HEK293 (cell line): ENCODE data around the gene OBSL1.

Experiments
- CTCF ChIA-PET: fragments of 350-600 bp; formaldehyde crosslinking; extraction: SDS; loops from one replicate; lab custom pipeline; 2021; ENCODE audit warnings: antibody characterized with exemption; lab: Yijun Ruan, JAX
- POLR2A ChIA-PET: fragments of 300-600 bp; formaldehyde crosslinking; extraction: SDS; loops from one replicate; lab custom pipeline; 2020; ENCODE audit warnings: antibody characterized with exemption, inconsistent platforms; lab: Yijun Ruan, JAX
- H3K27ac ChIP-seq: fragments of 200-500 bp; sonication (Bioruptor generic); 2 replicates; pipeline ENCODE4 v1.5.1; 2014; ENCODE audit warnings: low read depth, low read length, control low read depth, inconsistent platforms; ENCODE audit errors: extremely low read depth
- H3K36me3 ChIP-seq, 2 experiments: fragments of 200-500 bp in 1 of 2; sonication (Bioruptor generic) in 1 of 2; 1 replicate in 1 of 2; 2 replicates in 1 of 2; pipeline ENCODE4 v1.5.1; 2014 to 2017; ENCODE audit warnings: inconsistent platforms in 2 of 2, low read length in 2 of 2; ENCODE audit not compliant: control insufficient read depth in 2 of 2, insufficient read depth in 1 of 2
- H3K4me1 ChIP-seq: fragments of 200-500 bp; sonication (Bioruptor generic); 2 replicates; pipeline ENCODE4 v1.5.1; 2014; ENCODE audit warnings: mild to moderate bottlenecking, low read length, inconsistent platforms; ENCODE audit not compliant: control insufficient read depth, insufficient read depth
- H3K4me3 ChIP-seq: 2 replicates; pipeline ENCODE4 v1.5.1; 2011; ENCODE audit warnings: low read depth, mild to moderate bottlenecking, control low read depth, low read length, moderate library complexity
- H3K9me3 ChIP-seq: fragments of 200-500 bp; sonication (Bioruptor generic); 2 replicates; pipeline ENCODE4 v1.5.1; 2014; ENCODE audit warnings: low read depth, low read length, inconsistent platforms; ENCODE audit not compliant: control insufficient read depth, insufficient read depth
- ATF2 ChIP-seq: fragments of 450-650 bp; formaldehyde crosslinking; IDR thresholded peaks from 2 replicates; pipeline ENCODE4 v1.5.1; 2016; ENCODE audit warnings: missing biosample characterization, missing genetic modification characterization, low read depth
- GLIS1 ChIP-seq: fragments of 450-650 bp; formaldehyde crosslinking; IDR thresholded peaks from 2 replicates; pipeline ENCODE4 v1.5.1; 2016; ENCODE audit warnings: missing biosample characterization, missing genetic modification characterization
- HOXC10 ChIP-seq: sonication (generic); formaldehyde crosslinking; IDR thresholded peaks from 2 replicates; pipeline ENCODE4 v1.8.1; 2023; ENCODE audit warnings: mild to moderate bottlenecking, missing genetic modification reagents
- KLF16 ChIP-seq: fragments of 450-650 bp; formaldehyde crosslinking; IDR thresholded peaks from 2 replicates; pipeline ENCODE4 v1.5.1; 2017; ENCODE audit warnings: missing biosample characterization, missing genetic modification characterization
- KLF9 ChIP-seq: fragments of 450-650 bp; formaldehyde crosslinking; IDR thresholded peaks from 2 replicates; pipeline ENCODE4 v1.5.1; 2016; ENCODE audit warnings: missing biosample characterization, missing genetic modification characterization, low read depth
- MEIS1 ChIP-seq: sonication (generic); formaldehyde crosslinking; IDR thresholded peaks from 2 replicates; pipeline ENCODE4 v1.8.1; 2022; ENCODE audit warnings: missing genetic modification reagents, mild to moderate bottlenecking, borderline replicate concordance
- OVOL3 ChIP-seq: fragments of 450-650 bp; formaldehyde crosslinking; IDR thresholded peaks from 2 replicates; pipeline ENCODE4 v1.5.1; 2016; ENCODE audit warnings: missing biosample characterization, missing genetic modification characterization
- SCRT1 ChIP-seq: fragments of 450-650 bp; formaldehyde crosslinking; IDR thresholded peaks from 2 replicates; pipeline ENCODE4 v1.5.1; 2016; ENCODE audit warnings: missing biosample characterization, missing genetic modification characterization, borderline replicate concordance
- SCRT2 ChIP-seq: fragments of 450-650 bp; formaldehyde crosslinking; IDR thresholded peaks from 2 replicates; pipeline ENCODE4 v1.5.1; 2016; ENCODE audit warnings: missing biosample characterization, missing genetic modification characterization
- SP2 ChIP-seq: fragments of 450-650 bp; formaldehyde crosslinking; IDR thresholded peaks from 2 replicates; pipeline ENCODE4 v1.5.1; 2016; ENCODE audit warnings: missing biosample characterization, missing genetic modification characterization
- SP3 ChIP-seq: fragments of 450-650 bp; formaldehyde crosslinking; IDR thresholded peaks from 2 replicates; pipeline ENCODE4 v1.5.1; 2016; ENCODE audit warnings: missing biosample characterization, missing genetic modification characterization
- YY1 ChIP-seq: fragments of 450-650 bp; formaldehyde crosslinking; IDR thresholded peaks from 2 replicates; pipeline ENCODE4 v1.5.1; 2018; ENCODE audit warnings: missing biosample characterization, missing genetic modification characterization
- ZBTB1 ChIP-seq: fragments of 450-650 bp; formaldehyde crosslinking; IDR thresholded peaks from 2 replicates; pipeline ENCODE4 v1.5.1; 2016; ENCODE audit warnings: missing biosample characterization, missing genetic modification characterization
- ZBTB20 ChIP-seq: fragments of 450-650 bp; formaldehyde crosslinking; IDR thresholded peaks from 2 replicates; pipeline ENCODE4 v1.5.1; 2016; ENCODE audit warnings: missing biosample characterization, missing genetic modification characterization
- ZBTB8A ChIP-seq: fragments of 450-650 bp; formaldehyde crosslinking; IDR thresholded peaks from 2 replicates; pipeline ENCODE4 v1.5.1; 2016; ENCODE audit warnings: missing biosample characterization, missing genetic modification characterization
- ZFP69B ChIP-seq: fragments of 450-650 bp; formaldehyde crosslinking; IDR thresholded peaks from 2 replicates; pipeline ENCODE4 v1.5.1; 2016; ENCODE audit warnings: missing biosample characterization, missing genetic modification characterization
- ZNF155 ChIP-seq: fragments of 450-650 bp; formaldehyde crosslinking; IDR thresholded peaks from 2 replicates; pipeline ENCODE4 v1.5.1; 2016; ENCODE audit warnings: missing biosample characterization, missing genetic modification characterization
- ZNF280C ChIP-seq: fragments of 450-650 bp; formaldehyde crosslinking; IDR thresholded peaks from 2 replicates; pipeline ENCODE4 v1.5.1; 2016; ENCODE audit warnings: missing biosample characterization, missing genetic modification characterization
- ZNF335 ChIP-seq: fragments of 450-650 bp; formaldehyde crosslinking; conservative IDR thresholded peaks from 2 replicates; pipeline ENCODE4 v1.5.1; 2016; ENCODE audit warnings: missing biosample characterization, missing genetic modification characterization
- ZNF449 ChIP-seq: fragments of 450-650 bp; formaldehyde crosslinking; IDR thresholded peaks from 2 replicates; pipeline ENCODE4 v1.5.1; 2017; ENCODE audit warnings: missing biosample characterization, mild to moderate bottlenecking, missing genetic modification characterization, moderate library complexity
- ZNF518A ChIP-seq: fragments of 450-650 bp; formaldehyde crosslinking; conservative IDR thresholded peaks from 2 replicates; pipeline ENCODE4 v1.5.1; 2016; ENCODE audit warnings: low read depth, missing biosample characterization, missing genetic modification characterization
- ZNF768 ChIP-seq: fragments of 450-650 bp; formaldehyde crosslinking; IDR thresholded peaks from 2 replicates; pipeline ENCODE4 v1.5.1; 2018; ENCODE audit warnings: missing biosample characterization, mild to moderate bottlenecking, missing genetic modification characterization
- ZNF776 ChIP-seq: fragments of 450-650 bp; formaldehyde crosslinking; IDR thresholded peaks from 2 replicates; pipeline ENCODE4 v1.5.0; 2017; ENCODE audit warnings: missing biosample characterization, missing genetic modification characterization, borderline replicate concordance
- ZSCAN30 ChIP-seq: fragments of 450-650 bp; IDR thresholded peaks from 2 replicates; pipeline ENCODE4 v1.5.1; 2018; ENCODE audit warnings: missing biosample characterization, mild to moderate bottlenecking, missing genetic modification characterization, moderate library complexity
- ZXDB ChIP-seq: fragments of 450-650 bp; formaldehyde crosslinking; IDR thresholded peaks from 2 replicates; pipeline ENCODE4 v1.5.1; 2016; ENCODE audit warnings: missing biosample characterization, missing genetic modification characterization
- TF ChIP-seq, protein P1 (sequence below): fragments of 450-650 bp; formaldehyde crosslinking; IDR thresholded peaks from 2 replicates; pipeline ENCODE4 v1.5.1; 2017; ENCODE audit warnings: missing biosample characterization, missing genetic modification characterization

OBSL1 gene

GRCh38 chr2:219597552-219598307 lies 26.4 kb upstream of the OBSL1 start, which contains the start of gene STK11IP:
TSS of gene STK11IP (plus strand) at chr2:219597857. CDS start at chr2:219598120, 263 bp downstream.
- Histone ChIP-seq H3K36me3 (peaks cover 0 to 18% of the 10 kb centered on the region in 2 experiments; a peak in 1 of 3 replicates), H3K4me1 (peaks cover 6% of the 10 kb centered on the region), H3K4me3 (peak within 1 kb of the TSS; percentile 84), H3K9me3 (no peaks in the 10 kb centered on the region), H3K27ac (peak within 1 kb of the TSS; percentile 85)
- ChIA-PET CTCF (interaction anchor here (0.6 to 3.4 kb wide), 5 partner anchors 38 to 669 kb away, joined by 3 to 13 read pairs (median 6); no protein-coding TSS in a partner anchor), POLR2A (interaction anchor here (0.6 to 4.4 kb wide), 14 partner anchors 10 to 210 kb away, joined by 3 to 44 read pairs (median 4); partner anchors contain the start of genes CHPF, DNPEP, INHA and OBSL1)
- TF ChIP-seq ZNF768 (no peak), ZNF449 (tag by site-specific recombination) (peak; percentile 95), ZNF518A (tag by site-specific recombination) (peak; percentile 99), SP2 (tag by site-specific recombination) (peak; percentile 92), ZXDB (peak; percentile 81), MEIS1 (CRISPR knock-in tag) (no peak), ZNF335 (tag by site-specific recombination) (peak; percentile 93), OVOL3 (tag by site-specific recombination) (no peak), GLIS1 (peak; percentile 54), ATF2 (no peak), ZBTB1 (no peak), ZNF776 (tag by site-specific recombination) (no peak), ZNF280C (tag by site-specific recombination) (no peak), SCRT2 (peak; percentile 100), SP3 (tag by site-specific recombination) (peak; percentile 95), ZBTB20 (tag by site-specific recombination) (peak; percentile 33; the same call in 1 of the 2 replicates), ZNF155 (no peak), ZBTB8A (tag by site-specific recombination) (peak; percentile 79), YY1 (tag by site-specific recombination) (0 out of 2 replicates have a peak, but pooled peaks have one; percentile 13), ZSCAN30 (0 out of 2 replicates have a peak, but pooled peaks have one; percentile 34), ZFP69B (tag by site-specific recombination) (no peak), KLF9 (peak; percentile 86), KLF16 (tag by site-specific recombination) (peak; percentile 86), SCRT1 (peak; percentile 98), HOXC10 (CRISPR knock-in tag) (peak; percentile 69; the same call in 1 of the 2 replicates)
- TF ChIP-seq, protein P1, sequence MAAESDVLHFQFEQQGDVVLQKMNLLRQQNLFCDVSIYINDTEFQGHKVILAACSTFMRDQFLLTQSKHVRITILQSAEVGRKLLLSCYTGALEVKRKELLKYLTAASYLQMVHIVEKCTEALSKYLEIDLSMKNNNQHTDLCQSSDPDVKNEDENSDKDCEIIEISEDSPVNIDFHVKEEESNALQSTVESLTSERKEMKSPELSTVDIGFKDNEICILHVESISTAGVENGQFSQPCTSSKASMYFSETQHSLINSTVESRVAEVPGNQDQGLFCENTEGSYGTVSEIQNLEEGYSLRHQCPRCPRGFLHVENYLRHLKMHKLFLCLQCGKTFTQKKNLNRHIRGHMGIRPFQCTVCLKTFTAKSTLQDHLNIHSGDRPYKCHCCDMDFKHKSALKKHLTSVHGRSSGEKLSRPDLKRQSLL (tag by site-specific recombination), result peak; percentile 60; the same call in 1 of the 2 replicates
